GM19372 (cell line): Measurements from ENCODE around the gene CDK18.

Experiments
- ATAC-seq: cut with Tn5 transposase; IDR thresholded peaks from one replicate; pipeline ENCODE4 v1.9.1; 2021; ENCODE audit warnings: mild to moderate bottlenecking, low read depth, moderate library complexity; ENCODE audit not compliant: unreplicated experiment

Gene CDK18

DNA sequence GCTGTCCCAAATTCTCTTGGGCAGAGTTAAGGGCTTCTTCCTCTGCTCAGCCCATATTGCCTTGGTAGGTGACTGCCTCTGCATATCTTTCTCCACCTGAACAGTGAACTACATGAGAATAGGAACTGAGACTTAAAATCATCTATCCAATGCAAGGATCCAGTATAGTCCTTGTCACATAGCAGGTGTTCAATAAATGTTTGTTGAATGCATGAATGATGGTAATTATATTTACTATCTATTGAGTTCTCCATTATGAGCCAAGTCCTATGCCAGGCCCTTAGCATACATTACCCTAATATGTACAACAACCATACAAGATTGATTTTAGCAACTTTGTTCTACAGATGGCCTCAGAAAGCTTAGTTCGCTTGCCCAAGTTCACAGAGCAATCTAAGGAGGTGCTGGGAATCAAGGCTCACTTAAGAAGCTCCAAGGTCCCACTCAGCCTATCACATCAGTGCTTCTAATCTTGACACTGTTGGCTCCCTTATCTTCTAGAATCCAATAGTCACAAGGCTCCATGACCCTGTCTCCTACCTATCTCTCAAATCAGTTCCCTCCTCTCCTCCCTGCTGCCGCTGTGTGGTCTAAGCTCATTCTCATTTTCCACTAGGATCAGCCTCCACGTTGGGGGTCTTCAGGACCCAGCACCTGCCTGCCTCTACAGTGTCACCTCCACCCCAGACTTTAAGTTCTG, 2.2 kb upstream of the CDK18 start:
- ATAC-seq = no peak

DNA sequence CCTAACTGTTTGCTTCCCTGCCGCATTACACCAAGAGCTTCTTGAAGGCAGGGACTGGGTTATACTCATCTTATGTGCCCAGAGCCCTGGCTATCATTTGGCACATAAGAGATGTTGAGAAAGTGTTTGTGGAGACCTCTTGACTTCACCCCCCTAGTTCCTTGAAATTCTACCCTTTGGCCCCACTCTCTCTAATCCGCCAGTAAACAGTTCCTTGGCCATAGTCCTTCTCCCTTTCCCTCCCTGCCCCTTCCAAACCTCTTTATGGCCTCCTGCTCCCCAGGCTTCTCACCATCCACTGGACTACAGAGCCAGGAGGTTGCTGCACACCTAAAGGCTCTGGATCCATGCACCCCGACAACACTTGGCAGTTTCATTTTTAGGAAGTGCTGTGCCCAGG, 1.5 kb upstream of the CDK18 start:
- ATAC-seq = no peak

DNA sequence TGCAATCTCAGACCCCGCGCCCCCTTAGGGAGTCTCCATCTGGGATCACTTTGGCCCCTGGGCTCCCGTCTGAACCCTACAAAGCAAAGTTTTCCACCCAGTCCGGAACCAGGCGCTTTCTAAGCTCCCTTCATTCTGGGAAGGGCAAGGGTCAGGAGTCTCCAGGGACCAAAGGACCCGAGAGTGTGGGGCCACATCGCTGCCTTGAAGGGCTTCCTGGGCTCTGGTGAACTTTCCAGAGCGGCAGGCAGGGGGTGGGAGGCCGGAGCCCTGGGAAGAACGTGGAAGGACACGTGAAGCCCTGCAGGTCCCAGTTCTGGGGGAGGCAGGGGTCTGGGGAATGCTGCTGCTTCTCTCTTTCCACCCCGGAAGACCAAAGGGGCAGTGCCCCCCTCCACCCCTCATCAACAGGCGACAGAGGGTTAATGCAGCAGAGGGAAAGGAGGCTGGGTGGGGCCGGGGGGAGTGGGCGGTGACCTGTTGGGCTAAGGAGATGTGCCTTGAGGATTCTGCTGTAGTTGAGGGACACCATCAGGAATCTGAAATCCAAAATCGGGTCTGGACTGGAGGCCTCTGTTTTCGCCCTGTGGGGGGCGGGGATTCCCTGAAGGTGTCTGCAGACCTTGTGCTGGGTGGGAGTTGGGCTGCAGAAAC, 734 bp downstream of the CDK18 start:
- ATAC-seq = no peak

DNA sequence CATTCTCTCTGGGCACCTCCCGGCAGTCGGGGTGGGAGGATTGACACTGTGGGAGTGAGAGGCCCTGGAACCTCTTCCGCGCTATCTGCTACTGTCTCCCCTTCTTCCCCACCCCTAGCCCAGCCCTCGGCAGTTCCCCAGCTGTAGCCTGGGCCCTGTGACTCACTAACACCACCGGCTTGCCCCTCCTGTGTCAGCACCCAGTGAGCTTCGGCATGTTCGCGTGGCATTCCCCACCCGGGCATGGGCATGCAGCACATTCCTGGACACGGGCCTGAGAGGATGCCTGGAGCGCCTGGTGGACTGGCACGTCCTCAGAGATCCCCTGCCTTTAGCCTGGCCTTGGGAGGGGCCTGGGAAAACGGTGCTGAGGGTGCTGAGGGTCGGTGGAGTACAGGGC, 1.3 kb downstream of the CDK18 start:
- ATAC-seq = no peak

DNA sequence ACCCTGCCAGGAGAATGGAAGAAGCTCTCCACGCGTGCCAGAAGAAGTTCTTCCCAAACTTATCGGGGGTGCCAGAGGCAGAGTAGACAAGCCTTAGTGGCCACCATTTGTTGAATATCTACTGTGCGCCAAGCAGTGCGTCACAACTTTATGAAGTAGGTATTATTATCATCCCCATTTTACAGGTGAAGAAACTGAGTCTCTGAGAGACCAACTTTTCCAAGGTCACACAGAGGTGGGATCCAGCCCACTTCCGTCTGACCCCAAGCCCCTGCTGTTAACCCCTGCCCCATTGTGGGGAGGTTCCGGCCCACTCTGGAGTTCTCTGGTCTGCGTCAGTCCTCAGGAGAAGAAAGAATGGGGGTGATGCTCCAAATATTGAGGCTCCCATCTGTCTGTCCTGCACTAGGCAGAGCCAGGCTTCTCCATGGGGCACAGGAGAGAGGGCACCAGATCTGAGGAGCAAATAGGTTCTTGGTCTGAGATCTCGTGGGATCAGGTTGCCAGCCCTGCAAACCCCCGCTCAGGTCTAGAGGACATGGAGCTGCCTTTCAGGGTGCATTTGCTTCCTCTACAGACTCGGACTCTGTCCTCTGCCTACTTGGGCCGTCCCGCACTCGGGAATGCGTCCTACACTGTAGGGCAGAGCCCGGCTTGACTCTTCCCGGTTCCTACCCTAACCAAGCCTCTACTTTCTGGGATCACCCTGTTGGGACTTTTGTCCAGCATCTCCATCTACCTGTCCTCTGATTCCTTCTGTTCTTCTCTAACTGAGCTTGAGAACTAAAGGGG, 2.1 kb downstream of the CDK18 start:
- no peak for ATAC-seq

DNA sequence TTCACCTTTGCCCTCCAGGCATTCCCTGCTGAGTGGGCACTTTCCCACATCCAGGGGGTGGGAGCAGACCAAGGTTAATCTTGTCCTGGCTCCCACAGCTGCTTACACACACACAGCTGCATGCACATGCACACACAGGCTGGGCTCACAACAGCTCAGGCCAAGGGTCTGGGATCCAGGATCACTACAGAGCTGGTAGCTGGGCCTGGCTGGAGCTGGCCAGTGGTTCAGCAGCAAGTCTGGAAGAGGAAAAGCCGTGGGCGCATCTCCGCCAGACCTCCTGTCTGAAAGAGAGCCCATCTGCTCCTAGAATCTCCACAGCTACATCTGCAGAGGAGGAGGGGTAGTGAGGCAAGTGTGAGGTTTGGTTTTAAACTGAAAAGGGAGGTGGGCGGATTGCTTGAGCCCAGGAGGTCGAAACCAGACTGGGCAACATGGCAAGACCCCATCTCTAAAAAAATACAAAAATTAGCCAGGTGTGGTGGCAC, 3.8 kb downstream of the CDK18 start:
- ATAC-seq = no peak

DNA sequence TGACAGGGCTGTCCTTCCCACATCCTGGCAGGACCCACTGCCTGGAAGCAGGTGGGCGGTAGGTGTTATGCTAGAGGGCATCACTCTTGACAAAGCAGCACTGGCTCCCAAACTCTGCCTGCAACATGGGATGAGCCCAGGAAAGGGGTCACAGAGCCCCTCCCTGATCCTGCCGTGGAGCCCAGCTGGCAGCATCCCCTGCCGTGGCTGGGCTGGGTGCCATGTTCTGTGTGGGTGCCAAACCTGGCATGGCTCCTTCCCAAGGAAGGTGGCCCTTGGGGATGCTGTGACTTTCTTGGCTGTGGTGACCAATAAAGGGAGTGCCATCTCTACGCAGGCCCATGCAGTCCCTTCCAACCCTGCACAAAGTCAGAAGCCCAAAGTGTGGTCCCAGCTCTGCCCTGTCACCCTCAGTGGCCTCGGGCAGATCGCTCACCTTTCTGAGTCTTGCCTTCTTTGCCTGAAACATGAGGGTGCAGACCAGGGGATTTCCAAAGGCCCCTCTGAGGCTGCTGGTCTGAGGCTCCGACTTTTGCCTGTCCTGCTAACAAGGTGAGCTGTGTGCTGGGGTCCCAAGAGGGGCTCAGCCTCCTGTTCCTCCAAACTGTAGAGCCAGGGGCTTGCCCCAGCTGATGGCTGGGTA, 6.0 kb downstream of the CDK18 start:
- no peak for ATAC-seq

DNA sequence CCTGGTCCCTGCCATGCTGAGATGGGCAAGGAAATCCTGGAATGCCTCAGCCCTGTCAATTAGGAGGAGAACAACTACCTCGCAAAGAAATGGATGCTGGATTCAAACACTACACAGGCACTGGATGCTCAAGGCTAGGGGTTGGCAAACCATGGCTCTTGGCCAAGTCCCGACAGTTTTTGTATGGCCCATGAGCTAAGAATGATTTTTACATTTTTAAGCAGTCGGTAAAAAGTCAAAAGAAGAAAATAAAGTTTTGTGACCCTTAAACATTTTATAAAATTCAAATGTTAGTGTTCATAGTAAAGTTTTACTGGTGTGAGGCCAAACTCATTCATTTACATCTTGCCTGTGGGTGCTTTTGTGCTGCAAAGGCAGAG, 6.5 kb downstream of the CDK18 start:
- ATAC-seq = no peak

DNA sequence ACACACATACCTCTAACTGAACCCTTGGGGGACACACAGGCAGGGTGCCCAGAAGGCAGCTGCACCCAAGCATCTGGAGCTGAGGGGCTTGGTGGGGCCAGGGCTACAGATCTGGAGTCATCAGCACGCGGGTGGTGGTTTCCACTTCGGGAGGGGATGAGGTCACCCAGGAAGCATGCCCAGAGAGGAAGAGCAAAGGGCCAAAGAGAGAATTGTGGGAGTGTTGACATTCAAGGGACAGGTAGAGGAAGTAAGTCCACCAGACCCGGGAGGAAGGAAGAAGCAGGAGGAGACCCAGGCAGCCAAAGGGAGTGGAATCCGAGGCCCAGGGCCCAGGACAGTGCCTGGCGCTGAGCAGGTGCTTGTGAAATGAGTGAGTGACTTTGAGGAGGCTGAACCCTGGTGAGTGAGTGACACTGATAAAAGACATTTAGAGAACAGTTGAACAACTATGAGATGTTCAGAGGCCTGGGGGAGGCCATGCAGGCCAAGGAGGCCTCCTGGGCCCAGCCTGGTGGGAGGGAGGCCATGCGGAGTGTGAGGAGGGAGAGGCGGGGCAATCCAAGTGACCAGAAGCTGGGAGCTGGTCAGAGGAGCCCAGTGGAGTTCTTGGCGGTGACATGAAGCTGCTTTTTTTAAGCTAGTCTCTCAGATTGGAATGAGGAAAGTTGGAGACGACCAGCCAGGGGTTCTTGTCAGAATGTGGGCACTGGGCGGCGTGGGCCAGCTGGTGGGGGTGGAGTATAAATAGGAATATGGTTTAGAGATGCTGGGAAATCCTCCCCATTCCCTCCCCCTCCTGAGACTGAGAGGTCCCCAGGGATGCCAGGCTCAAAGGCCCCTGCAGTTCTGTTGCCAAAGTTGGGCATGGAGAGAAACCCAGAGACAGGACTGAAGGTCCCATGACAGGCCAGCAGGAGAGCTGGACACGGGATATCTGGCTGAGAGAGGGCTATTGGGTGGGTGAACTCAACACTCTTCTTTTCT, 7.9 kb downstream of the CDK18 start:
- no peak for ATAC-seq

DNA sequence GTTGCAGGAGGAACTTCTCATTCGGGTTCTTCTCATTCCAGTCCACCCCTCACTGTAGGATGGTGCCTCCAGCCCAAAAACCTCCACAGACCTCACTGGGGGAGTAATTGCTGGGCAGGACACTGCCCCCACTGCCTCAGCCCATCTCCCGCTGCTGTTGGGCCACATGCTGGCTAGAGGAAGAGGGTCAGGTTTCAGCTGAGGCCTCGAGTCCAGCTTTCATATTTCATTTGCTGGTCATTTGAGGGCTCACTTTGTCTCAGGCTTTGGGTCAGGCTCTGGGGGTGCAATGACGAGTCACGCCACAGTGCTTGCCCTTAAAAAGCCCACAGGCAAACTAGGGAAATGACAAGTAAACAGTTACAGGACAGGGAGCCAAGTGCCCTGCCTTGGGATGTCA, 9.3 kb downstream of the CDK18 start:
- ATAC-seq = no peak

DNA sequence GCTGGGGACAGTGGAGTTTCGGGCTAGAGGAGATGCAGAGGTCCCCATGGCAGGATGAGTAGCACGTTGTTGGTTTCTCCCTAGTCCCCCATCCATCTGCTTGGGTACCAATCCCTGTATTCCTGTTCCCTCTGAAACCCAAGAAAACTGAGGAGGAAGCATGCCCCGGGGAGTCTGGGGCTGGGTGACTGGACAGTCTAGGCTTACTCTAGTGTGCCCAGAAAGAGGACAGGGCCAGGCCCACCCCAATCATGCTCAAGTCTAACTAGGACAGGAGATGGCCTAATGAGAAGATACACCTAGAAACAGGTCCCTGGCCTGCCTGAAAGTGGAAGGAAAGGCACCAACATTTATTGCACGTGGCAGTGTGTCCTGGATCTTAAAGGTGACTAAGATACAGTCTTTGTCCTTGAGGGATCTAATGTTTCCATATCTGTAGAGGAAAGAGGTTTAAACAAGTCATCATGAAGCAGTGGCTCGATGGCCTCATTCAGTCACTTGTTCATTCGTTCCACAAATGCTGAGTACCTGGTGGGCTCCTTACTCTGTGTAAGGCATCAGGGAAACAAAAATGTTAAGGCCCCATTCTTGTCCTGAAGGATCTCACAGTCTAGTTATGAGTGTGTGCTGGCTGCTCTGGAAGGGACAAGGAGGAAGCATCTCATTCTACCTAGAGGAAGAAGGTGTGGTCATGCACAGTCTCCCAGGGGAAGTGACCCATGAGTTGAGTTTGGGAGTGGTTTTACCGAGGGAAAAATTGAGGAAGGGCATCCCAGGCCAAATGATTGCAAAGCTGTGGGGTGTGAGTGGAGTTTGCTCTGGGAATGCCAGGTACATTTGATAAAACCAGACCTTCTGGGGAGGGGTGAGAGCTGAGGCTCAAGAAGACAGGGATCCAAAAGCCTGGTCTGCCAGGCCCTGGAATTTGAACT, 10.0 kb downstream of the CDK18 start:
- no peak for ATAC-seq

DNA sequence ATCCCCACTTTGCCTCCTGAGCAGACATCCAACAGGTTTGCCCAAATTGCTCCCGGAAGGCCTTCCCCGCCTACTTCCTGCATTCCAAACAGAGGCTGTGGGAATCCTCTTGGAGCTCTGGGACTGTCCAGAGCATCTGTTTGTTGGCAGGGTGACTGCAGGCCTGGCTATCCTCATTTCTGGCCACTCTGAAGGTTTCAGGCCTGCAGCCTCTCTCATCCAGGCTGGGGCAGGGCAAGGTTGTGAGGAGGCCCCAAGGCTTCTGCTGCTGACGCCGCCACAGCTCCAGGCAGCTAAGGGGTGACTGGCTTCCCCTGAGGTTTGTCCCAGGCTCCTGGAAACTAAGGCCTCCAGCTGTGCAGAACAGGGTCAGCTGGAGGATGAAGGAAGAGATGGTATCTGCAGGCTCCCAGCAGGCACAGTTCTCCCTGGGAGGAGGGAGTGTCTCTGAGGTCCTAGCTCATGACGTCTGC, 11.3 kb downstream of the CDK18 start:
- no peak for ATAC-seq

DNA sequence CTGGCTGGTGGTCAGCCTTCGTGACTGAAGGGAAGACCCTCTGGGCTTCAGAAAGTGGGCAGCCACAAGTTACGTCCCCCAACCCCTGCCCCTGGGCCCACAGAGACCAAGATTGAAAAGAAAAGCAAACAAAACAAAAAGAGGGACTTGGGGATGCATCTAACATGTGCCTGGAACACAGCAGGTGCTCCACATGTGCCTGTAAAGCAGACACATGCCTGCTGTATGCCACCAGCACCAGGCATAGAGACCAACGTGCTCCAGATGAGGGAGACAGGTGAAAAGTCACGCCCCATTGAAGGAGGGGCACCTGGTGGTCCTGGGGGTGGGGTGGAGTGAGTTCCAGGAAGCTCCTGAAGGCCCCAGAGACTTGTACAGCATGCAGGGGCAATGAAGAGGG, 11.9 kb downstream of the CDK18 start:
- no peak for ATAC-seq

DNA sequence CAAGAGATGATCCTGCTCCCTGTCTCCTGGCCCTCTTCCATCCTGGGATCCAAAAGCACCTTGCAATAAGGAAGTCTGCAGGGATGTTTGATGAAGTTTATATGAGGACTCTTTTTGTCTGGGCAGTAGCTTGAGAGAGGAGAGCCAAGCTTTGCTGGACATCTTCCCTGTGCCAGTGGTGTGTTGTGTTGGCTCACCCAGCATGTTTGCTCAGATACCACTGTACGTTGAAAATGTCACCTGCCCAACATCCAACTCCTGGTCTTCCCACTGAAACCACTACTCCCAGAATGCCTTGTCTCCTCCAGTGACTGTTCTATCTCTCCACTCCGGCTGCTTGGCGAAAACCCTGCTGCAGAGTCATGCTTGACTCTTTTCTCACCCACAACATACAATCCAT, 12.8 kb downstream of the CDK18 start:
- ATAC-seq = no peak

DNA sequence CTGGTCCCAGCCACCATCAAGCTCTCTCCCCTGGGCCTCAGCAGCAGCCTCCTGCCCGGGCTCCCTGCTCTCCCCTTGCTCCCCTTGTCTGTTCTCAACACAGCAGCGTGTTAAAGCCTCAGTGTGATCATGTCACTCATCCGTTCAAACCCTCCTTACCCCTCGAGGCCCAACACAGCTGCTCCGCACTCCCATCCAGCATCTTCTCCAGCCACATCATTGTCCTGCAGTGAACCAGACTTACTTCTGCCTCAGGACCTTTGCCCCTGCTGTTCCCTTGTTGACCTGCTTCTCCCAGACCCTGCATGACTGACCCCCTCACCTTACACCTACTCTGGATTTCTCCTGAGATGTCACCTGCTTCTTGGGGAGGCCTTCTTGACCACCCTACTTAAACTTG, 13.3 kb downstream of the CDK18 start:
- ATAC-seq = no peak

DNA sequence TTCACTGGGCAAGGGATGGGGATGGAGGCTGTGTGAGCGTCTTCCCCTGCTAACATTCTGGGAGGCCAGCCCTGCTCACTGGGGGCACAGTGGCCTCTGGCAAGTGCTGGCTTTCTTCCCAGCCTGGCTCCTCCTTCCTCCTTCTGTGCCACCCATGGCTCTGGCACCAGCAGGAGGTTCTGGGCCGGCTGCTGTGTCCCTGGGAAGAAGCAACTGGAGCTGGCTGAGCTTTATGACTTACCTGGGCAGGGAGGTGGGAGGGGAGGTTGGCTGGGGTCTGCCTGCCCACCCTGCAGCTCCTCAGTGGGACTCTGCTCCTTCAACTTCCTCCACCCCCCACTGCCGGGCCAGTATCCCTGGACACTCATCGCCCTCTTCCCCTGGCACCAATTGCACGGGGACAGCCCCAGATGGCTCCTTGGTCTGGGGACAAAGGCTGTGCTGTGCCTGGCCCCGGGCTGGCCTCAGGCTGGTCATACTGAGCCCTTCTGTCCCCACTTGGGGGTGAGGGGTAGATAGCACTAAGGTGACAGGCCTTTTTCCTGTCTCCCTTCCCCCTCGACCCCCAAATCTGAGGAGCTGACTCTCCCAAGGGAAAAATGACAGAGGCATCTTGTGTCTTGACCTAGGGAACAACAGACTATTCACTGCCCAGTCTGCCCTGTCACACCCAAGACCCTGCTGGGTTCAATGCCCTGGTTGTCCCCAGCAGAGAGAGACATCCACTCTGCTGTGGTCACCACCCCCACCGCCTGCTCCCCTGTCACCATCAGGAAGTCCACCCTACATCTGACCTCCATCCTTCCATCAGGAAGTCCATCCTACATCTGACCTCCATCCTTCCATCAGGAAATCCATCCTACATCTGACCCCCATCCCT, 14.4 kb downstream of the CDK18 start:
- ATAC-seq = no peak

DNA sequence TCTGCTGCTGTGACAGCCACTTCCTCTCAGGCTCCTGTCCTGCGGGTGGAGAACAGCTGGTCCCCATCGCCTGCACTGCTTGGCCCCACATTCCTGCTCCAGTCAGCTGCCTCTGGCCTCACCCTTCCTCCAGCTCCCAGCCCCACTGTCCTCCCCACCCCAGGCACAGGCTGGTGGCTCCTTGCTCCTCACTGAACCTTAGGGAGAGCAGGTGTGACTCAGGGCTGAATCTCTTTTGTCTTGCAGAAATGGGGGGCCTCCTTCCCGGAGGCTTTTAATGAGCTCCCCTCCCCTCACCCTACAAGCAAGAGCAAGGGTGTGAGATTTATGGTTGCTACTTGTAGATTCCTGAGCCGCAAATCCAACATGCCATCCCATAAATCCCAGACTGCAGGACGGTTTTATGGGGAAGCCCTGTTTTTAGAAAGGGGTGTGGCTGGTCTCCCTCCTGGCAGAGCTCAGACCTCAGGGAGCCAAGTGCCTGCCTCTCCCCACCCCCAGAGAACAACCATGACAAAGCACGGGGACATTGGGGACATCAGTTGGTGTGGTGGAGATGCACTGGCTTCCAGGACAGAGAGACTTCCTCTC, 15.2 kb downstream of the CDK18 start:
- no peak for ATAC-seq
